K562 (cell line): ENCODE measurements around the gene EMC10. TPM values are rescaled to one million over a fixed set of nuclear protein-coding genes. Genes with fewer than 3 reads are reported as not detected.

ENCODE experiments used
- DACH1 ChIP-seq: fragments of 450-650 bp; IDR thresholded peaks from 2 replicates; pipeline ENCODE4 v1.6.1; 2018; ENCODE audit not compliant: partially characterized antibody
- EZH2 ChIP-seq: IDR thresholded peaks from 2 replicates; pipeline ENCODE4 v1.6.1; 2012; ENCODE audit warnings: low read depth, mild to moderate bottlenecking, inconsistent platforms, low read length, borderline replicate concordance
- NFATC3 ChIP-seq: fragments of 450-650 bp; IDR thresholded peaks from 2 replicates; pipeline ENCODE4 v1.6.1; 2017; ENCODE audit warnings: mild to moderate bottlenecking
- ZBTB40 ChIP-seq, 2 experiments: fragments of 450-650 bp in 1 of 2; sonication (generic) in 1 of 2; formaldehyde crosslinking in 1 of 2; IDR thresholded peaks; 2 replicates each; pipeline versions ENCODE4 v1.7.1 to v1.9.0; 2016 to 2022; ENCODE audit warnings: inconsistent platforms in 1 of 2, mild to moderate bottlenecking in 1 of 2, missing genetic modification reagents in 1 of 2
- ZNF121 ChIP-seq: sonication (generic); formaldehyde crosslinking; conservative IDR thresholded peaks from 2 replicates; pipeline ENCODE4 v1.8.0; 2022; ENCODE audit warnings: missing genetic modification reagents
- polyA plus RNA-seq, 8 experiments: library from polyadenylated mRNA; depleted of rRNA in 4 of 8; stranded (reverse) in 5 of 8; unstranded in 3 of 8; fragments of >200 nt; fragmentation: Nextera tagmentation in 2 of 8; fragmentation: Illumina TruSeq in 1 of 8; extraction: Ambion mirVana in 2 of 8; extraction: Trizol in 1 of 8; gene quantifications; 2 replicates each; pipeline versions ENCODE4 v1.2.1 to v1.2.3, GENCODE V29; 2011 to 2014; ENCODE audit warnings: inconsistent platforms in 1 of 8, missing spikeins in 1 of 8
- total RNA-seq, 7 experiments: library from RNA; depleted of rRNA in 6 of 7; stranded (reverse); fragments of >200 nt in 6 of 7; fragmentation: Illumina TruSeq in 2 of 7; extraction: Trizol in 2 of 7; gene quantifications; 2 replicates each; pipeline versions ENCODE4 v1.2.1 to v1.2.3, GENCODE V29; 2011 to 2021; ENCODE audit warnings: low replicate concordance in 1 of 7

Gene EMC10
- total and polyA plus RNA-seq, 9 of the 15 experiments (the other 6 are each of a cell fraction or from before 2014, with no cell fraction given): 1.4 to 46.0 (median 13.1) TPM

GRCh38 chr19:50432221-50433028 is 43.9 kb upstream of the EMC10 start, which contains the start of gene MYBPC2 (continued):
- TF ChIP-seq ZBTB40 (IDR thresholded peaks at IDR 0.05) (0 out of 2 replicates have a peak, but pooled peaks have one; percentile 27), ZBTB40 (CRISPR knock-in tag; IDR thresholded peaks at IDR 0.05) (no peak), NFATC3 (no peak), ZNF121 (CRISPR knock-in tag) (no peak), DACH1 (peak; percentile 28), EZH2 (no peak)
